HG03571 (cell line): Measurements from ENCODE around the gene ARIH1.

Source experiments
- ATAC-seq: cut with Tn5 transposase; IDR thresholded peaks from one replicate; pipeline ENCODE4 v1.9.1; 2021; ENCODE audit not compliant: unreplicated experiment

ARIH1 gene

GRCh38 chr15:72487070-72487797 lies 13.1 kb downstream of the ARIH1 start:
- no peak for ATAC-seq

- ATAC-seq = no peak
Measured at GRCh38 chr15:72488558-72488957, 14.4 kb downstream of the ARIH1 start.

- no peak for ATAC-seq
Measured at GRCh38 chr15:72489943-72490554, 15.9 kb downstream of the ARIH1 start.

GRCh38 chr15:72491768-72492167 lies 17.6 kb downstream of the ARIH1 start:
- no peak for ATAC-seq

DNA sequence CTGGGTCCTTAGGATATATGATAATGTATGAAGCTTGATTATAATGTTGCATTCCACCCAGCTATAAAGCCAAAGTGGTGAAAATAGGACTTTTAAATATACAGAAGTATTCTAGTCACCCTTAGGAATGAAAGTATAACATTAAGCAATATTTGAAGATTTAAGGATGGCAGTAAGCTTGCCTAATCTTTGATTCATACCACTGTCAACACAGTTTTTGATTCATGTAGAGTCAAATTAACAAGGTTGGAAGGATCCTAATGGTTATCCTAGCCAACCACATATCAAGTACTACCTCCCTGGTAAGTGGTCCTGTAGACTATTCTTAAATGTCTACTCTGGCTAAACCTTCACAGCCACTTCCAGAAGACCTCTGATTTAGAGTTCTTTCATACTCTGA lies 18.6 kb downstream of the ARIH1 start:
- no peak for ATAC-seq

GRCh38 chr15:72493220-72493619 lies 19.1 kb downstream of the ARIH1 start:
- no peak for ATAC-seq

DNA sequence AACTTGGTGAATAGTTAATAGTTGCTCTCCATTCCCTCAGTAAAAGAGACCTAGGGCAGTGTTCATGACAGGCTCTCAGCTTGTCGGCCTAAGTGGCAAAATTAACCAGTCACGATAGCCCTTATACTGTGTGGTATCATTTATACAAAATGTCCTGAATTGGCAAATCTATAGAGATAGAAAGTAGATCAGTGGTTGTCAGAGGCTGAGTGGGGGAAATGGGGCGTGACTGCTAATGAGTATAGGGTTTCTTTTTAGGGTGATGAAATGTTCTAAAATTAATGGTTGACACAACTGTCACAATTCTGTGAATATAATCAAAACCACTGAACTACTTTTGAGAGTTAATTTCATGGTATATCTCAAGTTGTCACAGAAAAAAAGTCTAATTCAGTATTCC lies 20.9 kb downstream of the ARIH1 start:
- ATAC-seq = no peak

DNA sequence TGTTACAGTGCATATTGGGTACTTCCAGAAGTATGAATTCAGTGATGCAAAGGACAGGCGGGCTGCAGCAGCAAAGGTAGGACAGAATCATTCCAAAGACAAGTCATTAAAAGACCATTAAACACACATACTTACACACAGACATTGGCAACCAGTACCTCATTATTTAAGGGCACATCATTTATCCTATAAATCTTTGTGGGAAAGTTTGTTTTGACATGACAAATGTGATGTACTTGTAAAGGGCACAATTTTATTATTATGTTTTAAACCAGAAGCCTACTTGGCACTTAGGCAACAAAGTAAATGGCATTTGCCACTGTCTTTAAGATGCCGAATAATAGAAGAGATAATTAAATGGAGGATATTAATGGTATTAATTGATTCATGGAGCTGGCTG lies 22.7 kb downstream of the ARIH1 start:
- ATAC-seq = no peak

GRCh38 chr15:72497402-72497801 lies 23.3 kb downstream of the ARIH1 start:
- no peak for ATAC-seq

GRCh38 chr15:72502220-72502809 lies 28.2 kb downstream of the ARIH1 start:
- no peak for ATAC-seq

DNA sequence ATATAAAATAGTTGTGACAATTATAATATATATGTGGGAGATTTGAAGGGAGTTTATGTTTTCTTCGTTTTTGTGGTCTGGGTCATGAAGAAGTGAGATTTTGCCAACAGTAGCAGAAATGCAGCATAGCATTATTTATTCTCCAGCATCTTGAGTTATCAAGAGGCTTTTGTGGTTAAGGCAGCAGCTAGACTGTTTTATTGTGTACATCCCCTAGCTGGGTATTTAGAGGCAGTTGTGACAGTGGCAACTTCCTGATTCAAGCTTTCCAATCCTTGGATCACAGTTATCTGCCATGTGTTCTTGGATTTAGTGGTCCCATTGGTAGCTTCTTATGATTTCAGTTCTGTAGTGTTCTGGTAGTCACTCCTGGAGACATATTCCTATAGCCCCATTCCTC lies 29.0 kb downstream of the ARIH1 start:
- no peak for ATAC-seq

DNA sequence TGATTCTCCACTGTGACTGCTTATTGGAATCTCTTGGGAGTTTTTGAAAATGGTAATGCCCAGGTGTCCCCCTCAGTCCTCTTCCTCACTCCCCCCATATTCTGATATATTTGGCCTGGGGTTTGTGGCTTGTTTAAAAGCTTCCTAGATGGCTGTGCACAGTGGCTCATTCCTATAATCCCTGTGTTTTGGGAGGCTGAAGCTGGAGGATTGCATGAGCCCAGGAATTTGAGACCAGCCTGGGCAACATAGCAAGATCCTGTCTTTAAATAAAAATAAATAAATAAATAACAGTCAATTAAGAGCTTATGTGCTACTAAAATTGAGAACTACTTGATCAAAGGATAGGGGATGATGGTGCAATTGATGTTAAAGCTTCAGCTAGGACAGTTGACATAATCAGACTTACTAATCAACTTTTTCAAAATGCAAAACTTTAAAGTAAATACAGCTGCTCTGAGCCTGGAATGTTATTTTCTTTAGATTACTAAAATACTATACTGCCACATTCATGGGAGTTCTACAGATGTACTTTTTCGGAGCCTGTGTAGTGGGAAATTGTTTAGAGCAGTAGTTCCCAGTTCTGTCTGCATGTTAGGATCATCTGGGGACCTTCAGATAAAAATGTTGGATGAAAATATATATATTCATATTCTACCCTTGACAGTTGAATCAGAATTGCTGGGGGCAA lies 33.4 kb downstream of the ARIH1 start:
- no peak for ATAC-seq

GRCh38 chr15:72509484-72509883 lies 35.4 kb downstream of the ARIH1 start:
- no peak for ATAC-seq

DNA sequence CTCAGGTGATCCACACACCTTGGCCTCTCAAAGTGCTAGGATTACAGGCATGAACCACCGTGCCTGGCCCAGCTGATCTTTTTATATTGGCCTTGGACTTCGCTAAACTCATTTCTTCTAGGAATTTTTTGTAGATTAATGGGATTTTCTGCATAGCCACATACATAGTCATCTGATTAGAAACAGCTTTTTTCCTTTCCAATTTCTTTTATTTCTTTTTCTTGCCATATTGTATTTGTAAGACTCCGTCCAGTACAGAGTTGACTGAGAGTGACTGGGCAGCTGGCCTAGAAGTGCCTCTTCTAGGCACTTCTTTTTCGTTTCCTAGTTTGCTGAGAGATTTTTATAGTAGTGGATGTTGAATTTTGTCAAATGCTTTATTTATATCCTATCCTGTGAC lies 37.4 kb downstream of the ARIH1 start:
- no peak for ATAC-seq

GRCh38 chr15:72515591-72516389 lies 41.7 kb downstream of the ARIH1 start:
- no peak for ATAC-seq

DNA sequence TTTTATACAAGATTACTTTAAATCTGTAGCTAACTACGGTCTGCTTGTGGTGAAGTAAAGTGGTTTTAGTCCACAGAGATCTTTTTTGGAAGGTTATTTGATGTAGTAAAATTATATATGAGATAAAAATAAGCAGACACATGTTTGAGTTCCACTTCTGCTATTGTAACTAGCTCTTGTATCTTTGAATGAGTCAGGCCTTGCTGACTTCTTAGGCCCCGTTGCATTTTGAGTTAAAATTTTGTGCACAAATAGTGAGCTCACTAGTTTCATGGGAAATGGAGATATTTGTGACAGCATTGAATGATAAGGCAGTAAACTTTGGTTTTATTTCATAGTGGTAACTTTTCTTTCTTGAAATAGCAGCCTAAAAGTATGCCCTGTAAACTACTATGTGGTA lies 42.6 kb downstream of the ARIH1 start:
- no peak for ATAC-seq

DNA sequence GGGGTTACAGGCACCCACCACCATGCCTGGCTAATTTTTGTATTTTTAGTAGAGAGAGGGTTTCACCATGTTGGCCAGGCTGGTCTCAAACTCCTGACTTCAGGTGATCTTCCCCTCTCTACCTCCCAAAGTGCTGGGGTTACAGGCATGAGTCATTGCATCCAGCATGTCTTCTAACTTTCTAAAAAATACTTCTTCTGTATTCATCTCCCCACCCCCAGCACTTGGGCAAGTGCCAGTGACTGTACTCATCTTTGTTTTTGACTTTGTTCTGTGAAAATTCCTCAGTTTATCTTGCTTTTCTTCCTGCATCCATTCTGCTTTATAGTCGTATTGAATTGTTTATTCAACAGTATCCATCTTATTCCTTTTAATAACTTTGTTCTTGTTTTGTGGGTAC lies 47.6 kb downstream of the ARIH1 start:
- no peak for ATAC-seq

DNA sequence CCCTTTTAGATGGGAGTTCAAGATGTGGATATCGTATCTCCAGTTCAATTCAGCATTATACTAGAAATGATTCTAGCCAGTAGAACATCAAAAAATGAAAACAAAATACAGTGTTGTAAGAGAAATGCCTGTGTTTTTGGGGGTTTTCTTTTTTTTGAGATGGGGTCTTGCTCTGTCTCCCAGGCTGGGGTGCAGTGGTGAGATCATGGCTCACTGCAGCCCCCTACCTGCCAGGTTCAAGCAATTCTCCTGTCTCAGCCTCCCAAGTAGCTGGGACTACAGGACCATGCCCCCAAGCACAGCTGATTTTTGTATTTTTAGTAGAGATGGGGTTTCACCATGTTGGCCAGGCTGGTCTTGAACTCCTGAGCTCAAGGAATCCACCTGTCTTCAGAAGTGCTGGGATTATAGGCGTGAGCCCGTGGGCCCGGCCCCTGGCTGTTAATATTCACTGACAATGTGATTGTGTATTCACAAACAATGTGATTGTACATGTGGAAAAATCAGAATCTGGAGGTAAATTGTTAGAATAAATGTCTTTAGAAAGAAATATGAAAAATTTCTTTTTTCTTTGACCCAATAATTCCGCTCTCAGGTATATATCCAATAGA lies 59.0 kb downstream of the ARIH1 start:
- no peak for ATAC-seq

GRCh38 chr15:72534523-72534922 lies 60.4 kb downstream of the ARIH1 start:
- no peak for ATAC-seq

- ATAC-seq = no peak
Measured at GRCh38 chr15:72535911-72536310, 61.8 kb downstream of the ARIH1 start.

DNA sequence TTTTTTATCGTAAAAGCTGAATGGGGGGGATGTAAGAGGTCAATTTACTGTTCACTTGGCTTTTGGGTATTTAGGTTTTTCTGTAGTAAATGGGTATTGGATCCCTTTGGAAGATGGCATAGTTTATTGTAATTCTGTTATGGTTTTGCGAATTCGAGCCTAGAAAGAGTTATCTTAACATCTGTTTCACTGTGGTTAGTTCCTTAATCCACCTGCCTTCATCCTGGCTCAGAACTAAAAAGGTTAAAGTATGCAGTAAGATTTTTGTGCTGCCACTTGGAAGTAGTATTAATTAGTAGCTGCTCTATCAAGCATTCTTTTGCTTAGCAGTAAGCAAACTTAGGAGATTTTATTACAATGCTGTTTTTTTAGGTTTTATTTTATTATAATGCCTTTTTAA lies 62.4 kb downstream of the ARIH1 start:
- no peak for ATAC-seq
